ENCODE data around the gene CIT.
"Not testable (repeated sequence)": the region's sequence is repeated elsewhere in the genome, so short reads cannot be mapped to it uniquely, and the experiment has no call there.

Gene CIT

GRCh38 chr12:119735079-119735478 is 142.0 kb downstream of the CIT start:
- DNase-seq = no peak

- DNase-seq = no peak
Observed at GRCh38 chr12:119730381-119730780, 146.7 kb downstream of the CIT start.

DNA sequence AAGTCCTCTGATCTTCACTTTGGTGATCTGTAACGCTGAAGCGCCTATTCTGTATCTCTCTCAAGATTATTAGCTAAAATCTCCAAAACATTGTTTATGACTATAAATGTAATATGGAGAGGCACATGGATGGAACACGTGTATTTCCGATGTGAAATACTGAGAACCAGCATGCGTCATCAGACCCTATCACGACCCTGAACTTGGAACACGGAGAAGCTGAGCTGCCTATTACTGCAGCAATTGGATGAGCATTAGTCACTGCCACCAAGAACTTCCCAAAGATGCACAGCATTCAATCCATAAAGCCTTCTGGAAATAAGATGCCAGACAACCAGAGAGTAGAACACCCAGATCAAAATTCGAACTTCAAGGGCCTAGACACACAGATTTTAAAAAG is 147.2 kb downstream of the CIT start:
- DNase-seq = no peak

GRCh38 chr12:119728444-119728745 is 148.7 kb downstream of the CIT start:
- no peak for DNase-seq

- no peak for DNase-seq
Observed at GRCh38 chr12:119727600-119728443, 149.3 kb downstream of the CIT start.

DNA sequence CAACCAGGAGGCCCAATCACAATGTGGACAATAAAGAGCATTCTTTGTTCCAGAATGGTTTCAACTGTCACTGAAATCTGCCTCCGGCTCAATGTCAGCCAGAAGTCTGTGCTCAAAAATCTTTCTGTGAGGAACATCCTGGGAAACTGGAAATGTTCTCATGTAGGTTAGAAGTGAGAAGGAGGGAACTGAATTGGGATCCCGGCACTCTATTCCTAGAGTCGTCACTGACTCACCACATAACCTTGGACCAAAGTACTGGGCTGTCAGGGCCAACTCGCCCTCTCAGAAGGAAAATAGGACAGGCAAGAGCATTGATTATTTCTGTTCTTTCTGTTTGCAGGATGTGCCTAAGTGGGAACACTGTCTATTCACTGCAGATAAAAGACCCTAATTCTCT is 151.6 kb downstream of the CIT start:
- no peak for DNase-seq

- DNase-seq = no peak
Observed at GRCh38 chr12:119721306-119721705, 155.8 kb downstream of the CIT start.

DNA sequence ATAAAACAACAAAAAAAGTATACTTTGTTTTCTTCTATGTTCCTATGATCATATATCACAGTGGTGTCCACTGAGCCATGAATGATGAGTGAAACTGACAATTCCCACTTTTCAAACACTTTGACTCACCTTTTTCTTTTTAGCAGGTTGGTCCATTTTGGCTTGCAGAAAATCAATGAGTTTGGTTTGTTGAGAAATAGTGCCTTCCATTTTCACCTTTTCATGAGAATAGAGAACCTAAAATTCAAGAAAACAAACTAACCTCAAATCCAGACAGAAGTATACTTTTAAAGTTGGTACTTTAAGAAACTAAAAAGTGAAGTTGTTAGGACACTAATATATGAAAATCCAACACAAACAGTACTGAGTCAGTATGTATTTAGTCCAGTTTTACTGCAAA is 156.8 kb downstream of the CIT start:
- DNase-seq = no peak

DNA sequence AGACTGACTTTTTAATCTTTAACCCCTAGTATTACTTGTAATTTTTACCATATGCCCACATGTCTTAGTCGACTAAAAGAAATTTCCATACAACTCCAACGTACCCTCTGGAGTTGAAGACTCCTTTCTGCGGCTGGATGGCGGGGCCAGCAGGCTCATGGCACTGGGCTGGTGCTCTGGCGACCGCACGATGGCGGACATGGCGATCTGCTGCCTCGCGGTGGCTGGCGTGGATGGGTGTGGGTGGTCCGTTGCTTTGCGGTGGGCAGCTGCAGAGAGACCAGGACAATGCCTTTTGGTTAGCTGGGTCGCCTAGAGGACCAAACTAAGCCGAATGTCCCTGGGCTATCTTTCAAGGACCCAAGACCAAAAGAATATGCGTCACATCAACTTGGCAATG is 159.0 kb downstream of the CIT start:
- DNase-seq = no peak

- no peak for DNase-seq
Observed at GRCh38 chr12:119715268-119715620, 161.9 kb downstream of the CIT start.

GRCh38 chr12:119714614-119715267 is 162.4 kb downstream of the CIT start:
- DNase-seq = no peak

GRCh38 chr12:119713551-119714031 is 163.5 kb downstream of the CIT start:
- DNase-seq = no peak

GRCh38 chr12:119712721-119713120 is 164.4 kb downstream of the CIT start:
- DNase-seq = no peak

DNA sequence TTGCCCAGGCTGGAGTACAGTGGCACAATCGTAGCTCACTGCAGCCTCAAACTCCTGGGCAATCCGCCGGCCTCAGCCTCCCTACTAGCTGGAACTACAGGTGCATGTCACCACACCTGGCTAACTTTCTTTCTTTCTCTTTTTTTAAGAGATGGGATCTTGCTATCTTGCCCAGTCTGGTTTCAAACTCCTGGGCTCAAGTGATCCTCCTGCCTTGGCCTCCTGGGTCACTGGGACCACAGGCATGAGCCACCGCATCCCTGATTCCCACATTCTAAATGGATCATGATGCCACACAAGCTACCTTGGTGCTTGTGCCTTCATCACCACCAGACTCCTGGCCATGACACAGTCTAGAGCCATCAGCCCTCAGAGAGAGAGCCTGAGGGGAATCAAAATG is 165.4 kb downstream of the CIT start:
- no peak for DNase-seq

DNA sequence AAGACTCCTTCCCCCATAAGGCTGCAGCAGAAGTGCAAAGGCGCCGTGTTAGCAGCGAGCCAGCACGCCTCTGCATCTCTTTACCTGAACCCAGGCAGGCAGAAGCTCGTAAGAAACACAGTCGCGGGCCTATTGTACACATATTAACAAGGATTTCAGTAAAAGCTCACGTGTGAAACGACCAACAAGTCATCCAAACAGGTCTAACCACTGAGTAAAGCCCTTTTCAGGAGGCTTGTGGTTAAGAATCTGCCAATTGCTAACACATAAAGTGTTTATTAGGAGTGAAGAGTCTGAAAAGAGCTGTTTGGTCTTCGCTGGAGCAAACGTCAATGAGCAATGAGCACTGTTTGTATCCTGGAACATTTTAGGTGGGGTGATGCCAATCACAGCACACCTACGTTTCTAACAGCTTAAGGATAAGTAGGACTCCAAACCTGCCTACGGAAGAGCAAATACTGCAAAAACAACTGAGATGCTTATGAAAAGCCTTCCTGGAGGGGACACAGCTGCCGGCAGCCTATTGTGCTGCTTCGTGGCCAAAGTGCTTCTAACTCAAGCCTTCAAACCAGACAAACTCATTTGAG is 166.1 kb downstream of the CIT start:
- DNase-seq = no peak

- no peak for DNase-seq
Observed at GRCh38 chr12:119710374-119710964, 166.7 kb downstream of the CIT start.

DNA sequence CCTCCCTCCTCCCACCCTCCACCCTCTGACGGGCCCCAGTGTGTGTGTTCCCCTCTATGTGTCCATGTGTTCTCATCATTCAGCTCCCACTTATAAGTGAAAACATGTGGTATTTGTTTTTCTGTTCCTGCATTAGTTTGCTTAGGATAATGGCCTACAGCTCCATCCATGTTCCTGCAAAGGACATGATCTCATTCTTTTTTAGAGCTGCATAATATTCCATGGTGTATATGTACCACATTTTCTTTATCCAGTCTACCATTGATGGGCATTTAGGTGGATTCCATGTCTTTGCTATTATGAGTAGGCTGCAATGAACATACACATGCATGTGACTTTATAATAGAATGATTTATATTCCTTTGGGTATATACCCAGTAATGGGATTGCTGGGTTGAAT is 170.7 kb downstream of the CIT start:
- not testable (repeated sequence) for DNase-seq

DNA sequence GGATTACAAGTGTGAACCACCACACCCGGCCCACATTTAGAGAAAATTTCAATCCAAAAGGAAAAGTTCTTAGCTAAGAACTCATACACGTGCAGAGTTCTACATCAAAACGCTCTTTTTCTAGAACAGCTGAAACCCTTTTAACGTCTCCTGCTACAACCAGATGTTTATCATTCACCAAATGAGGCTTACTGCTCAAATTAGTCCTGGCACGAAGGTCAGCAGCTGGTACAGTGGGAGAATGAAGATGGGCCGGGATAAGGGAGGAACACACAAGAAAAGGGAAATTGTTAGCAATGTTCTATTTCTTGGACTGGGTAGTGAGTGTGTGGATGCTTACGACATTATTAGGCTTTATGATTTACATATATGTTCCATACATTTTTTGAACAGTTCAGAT is 171.9 kb downstream of the CIT start:
- no peak for DNase-seq

GRCh38 chr12:119704065-119704747 is 172.9 kb downstream of the CIT start:
- no peak for DNase-seq

DNA sequence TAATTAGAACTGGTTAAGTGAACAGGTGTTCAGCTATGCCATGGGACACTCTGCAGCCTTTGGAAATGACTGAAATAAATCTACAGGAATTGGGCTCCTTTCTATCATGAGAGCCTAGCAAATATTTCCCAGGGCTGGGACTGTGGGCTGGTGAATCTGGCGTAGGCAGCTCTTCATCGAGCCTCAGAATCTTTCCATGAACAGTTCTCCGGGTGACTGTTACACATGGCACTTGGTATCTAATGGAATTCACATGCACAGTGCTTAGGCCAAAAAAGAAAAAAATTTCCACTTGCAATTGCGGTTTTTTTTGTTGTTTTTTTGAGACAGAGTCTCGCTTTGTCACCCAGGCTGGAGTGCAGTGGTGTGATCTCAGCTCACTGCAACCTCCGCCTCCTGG is 177.0 kb downstream of the CIT start:
- no peak for DNase-seq

DNA sequence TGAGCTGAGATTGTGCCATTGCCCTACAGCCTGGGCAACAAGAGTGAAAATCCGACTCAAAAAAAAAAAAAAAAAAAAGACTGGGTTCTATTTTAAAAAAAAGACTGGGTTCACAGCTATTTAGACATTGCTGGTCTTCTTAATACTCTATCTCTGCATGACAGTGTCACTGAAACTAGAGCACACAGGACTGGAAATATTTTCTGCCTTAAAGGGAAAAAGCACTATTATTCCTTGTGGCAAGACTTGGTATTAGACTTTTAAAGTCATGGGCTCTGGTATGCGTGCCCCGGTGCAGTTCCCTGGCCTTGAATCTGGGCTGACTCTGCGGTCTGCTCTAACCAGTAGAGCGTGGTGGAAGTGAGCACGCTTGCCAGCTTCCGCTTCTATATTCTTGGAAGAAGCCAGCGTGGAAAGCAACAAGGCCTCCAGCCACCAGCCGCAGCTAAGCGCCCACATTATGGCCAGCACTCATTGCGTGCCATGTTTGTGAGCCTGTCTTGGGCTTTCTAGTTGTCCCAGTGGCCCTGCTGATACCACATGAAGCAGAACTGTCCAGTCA is 177.8 kb downstream of the CIT start:
- no peak for DNase-seq

GRCh38 chr12:119696943-119697342 is 180.2 kb downstream of the CIT start:
- DNase-seq = no peak

DNA sequence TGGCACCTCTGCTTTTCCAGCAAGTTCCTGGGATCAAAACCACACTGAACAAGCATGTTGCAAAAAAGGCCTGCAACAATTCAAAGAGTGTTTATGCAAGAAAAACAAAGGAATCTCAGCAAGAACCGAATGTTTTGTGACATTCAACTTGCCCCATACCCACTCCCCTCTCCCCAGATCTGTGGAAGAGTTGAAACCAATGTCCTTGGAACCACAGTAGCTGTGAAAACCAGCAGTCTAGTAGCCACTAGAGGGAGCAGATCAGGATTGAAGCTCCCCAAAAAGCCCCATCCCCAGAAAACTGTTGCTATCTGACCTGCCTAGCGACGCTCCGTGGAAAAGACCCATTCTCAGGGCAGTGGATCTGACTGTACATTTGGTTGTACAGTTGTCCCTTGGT is 182.1 kb downstream of the CIT start:
- DNase-seq = no peak
